HG02973 (cell line): ENCODE results near the gene XKRX.

Experiments used
- ATAC-seq: cut with Tn5 transposase; IDR thresholded peaks from one replicate; pipeline ENCODE4 v1.9.1; 2021; ENCODE audit warnings: moderate library complexity; ENCODE audit not compliant: unreplicated experiment

Gene XKRX

GRCh38 chrX:100895365-100896075 is 33.2 kb downstream of the XKRX start:
- ATAC-seq, result no peak

DNA sequence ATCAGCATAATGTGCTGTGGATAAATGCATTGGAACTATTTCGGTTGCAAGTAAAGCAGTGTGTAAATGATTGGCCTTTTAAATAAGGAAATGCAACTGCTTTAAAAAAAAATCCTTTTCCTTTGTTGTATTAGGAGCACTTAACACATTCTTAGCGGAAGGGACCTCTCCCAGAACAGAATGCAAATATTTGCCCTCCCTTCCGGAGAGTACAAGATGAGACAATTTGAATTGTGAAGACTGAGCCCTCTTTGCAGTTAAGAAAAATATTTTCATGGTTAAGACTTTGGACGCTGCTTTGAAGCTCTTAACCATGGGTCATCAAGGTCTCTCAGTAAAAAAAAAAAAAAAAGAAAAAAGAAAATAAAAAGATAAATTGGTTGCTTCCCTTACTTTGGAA is 45.1 kb downstream of the XKRX start:
- ATAC-seq, result no peak

DNA sequence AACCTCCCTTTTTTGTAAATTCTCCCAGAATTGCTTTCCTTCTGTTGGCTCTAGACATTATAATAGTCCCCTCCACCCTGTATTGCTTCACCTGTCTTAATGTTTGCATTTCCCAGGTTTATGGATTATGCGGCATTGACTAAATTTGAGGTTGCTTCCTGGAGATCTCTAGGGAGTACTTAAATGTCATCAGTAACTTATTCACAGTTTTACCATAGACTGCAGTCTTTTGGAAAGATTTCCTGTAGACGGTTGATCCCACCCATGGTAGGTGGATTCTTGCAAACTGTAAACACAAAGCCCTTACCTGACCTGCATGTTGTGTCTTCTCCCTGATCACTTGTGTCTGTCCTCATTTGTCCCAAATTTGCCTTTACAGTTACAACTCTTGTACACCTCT is 48.3 kb downstream of the XKRX start:
- ATAC-seq, result no peak

GRCh38 chrX:100874325-100874724 is 54.4 kb downstream of the XKRX start, which contains the start of gene NOX1:
Gene NOX1 (minus strand): TSS chrX:100874359. CDS start chrX:100874139, 220 bp downstream.
- no peak for ATAC-seq

DNA sequence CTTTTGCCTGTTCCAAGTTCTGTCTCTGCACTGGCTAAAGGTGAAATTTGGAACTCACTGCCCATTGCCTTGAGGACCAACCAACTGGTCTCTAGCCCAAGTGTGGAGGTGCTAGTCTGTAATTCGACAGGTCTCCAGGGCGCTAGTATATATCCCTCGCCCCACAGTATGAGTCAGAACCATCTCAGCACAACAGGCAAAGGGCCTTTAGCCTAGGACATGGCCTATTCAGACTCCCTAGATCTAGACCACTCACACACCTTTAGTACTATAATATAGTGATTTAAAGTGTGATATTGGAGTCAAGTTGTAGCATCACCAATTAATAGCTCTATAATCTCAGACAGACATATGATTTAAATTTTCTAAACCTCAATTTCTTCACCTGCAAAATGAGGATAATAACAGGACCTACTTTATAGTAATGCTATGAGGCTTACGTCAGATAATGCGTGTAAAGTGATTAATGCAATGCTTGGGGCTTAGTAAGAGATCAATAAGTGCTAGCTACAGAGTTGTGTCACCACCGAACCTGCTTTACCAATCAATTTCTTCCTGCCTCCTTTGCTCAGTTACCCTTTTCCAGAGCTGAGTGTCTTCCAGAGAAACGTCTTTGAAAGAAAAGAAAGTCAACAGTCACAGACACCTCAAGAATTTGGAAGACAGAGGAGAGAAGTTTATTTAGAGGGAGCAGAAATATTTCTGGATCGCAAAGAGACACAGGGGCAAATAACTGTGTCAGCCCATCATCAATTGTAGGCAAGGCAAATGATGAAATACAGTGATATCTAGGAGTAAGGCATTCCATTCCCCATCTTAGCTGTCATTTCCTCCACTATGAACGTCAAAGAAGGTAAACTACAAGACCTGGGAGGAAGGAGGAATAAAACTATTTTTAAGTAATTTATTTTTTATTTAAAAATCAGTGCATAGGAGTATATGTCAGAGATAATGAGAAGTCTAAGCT is 56.8 kb downstream of the XKRX start:
- no peak for ATAC-seq

DNA sequence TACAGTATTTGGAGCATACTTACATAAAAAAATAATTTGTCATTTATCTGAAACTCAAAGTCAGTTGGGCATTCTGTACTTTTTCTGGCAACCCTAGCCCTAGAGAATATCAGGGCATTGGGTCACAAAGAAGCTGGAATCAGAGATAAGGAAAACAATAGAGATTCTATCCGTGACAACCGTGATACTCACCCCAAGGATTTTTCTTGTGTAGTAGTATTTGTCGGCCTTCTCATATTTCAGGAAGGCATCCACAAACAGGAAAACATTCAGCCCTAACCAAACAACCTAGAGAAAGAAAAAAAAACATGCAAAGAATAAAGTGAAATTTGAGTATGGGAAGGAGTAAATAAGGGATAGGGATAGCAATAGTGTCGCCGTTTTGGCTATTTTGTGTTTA is 58.2 kb downstream of the XKRX start:
- ATAC-seq, result no peak

DNA sequence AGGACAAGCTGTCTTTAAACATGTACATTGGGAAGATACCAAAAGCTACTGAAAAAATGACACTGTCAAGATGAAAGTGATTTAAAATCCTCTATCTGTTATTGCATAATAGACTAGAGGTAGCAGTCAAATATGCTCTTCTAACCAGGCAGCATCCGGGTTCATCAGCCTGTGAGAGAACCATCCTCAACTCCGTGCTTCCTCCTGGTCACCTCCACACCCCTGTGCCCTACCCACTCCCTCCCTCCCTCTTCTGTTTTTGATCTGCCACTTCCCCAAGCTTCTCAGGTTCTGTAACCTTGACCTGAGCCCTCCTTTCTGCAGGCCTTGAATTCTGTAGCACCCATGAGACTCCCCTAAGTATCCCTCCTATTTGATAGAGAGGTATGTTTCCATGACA is 60.4 kb downstream of the XKRX start:
- no peak for ATAC-seq

DNA sequence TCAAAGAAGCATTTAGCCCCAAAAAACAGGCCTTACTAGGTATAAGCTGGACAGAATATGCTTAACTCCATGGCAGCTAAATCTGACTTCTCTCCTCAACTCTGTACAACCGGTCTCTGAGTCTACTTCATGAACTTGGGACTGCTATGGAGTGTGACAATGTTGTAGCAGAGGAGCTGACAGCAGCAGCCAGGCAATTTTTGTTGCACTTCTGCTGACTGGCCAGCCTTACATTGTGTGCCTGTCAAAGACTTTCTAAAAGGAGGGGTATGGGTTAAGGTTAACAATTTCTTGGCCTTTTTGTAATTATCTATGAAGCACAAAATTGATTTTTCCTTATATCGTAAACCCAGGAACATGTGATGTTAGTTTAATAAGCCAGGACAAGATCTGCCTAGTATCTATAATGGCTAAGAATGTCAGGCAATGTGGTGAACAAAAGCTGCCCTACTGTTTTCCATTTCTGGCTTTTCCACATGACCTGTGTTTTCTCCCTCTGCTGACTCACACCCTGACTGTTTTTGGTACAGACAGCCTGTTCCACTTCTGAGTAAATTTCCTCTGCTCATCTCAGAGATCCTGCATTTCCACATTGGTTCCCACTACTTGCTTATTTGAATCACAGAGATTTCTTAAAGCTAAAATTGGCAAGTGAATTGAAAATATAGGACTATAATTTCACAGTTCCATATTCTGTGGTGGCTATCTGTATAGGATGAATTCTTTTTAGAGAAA is 63.9 kb downstream of the XKRX start:
- no peak for ATAC-seq
